HEK293T (cell line): ENCODE data around the gene OXER1.

Source experiments
- ARNT ChIP-seq: fragments of 450-650 bp; IDR thresholded peaks from 2 replicates; pipeline ENCODE4 v1.6.1; 2017; ENCODE audit warnings: mild to moderate bottlenecking
- BHLHE40 ChIP-seq: fragments of 450-650 bp; IDR thresholded peaks from 2 replicates; pipeline ENCODE4 v1.6.1; 2016; ENCODE audit warnings: mild to moderate bottlenecking, moderate library complexity, borderline replicate concordance
- CTBP1 ChIP-seq: fragments of 450-650 bp; IDR thresholded peaks from 2 replicates; pipeline ENCODE4 v1.6.1; 2016; ENCODE audit warnings: borderline replicate concordance
- ELF4 ChIP-seq: fragments of 450-650 bp; IDR thresholded peaks from 2 replicates; pipeline ENCODE4 v1.6.1; 2017; ENCODE audit warnings: antibody characterized with exemption
- FOXK2 ChIP-seq: fragments of 450-650 bp; IDR thresholded peaks from 2 replicates; pipeline ENCODE4 v1.6.1; 2016; ENCODE audit warnings: mild to moderate bottlenecking
- FOXM1 ChIP-seq: fragments of 450-650 bp; IDR thresholded peaks from 2 replicates; pipeline ENCODE4 v1.6.1; 2017; ENCODE audit warnings: mild to moderate bottlenecking, borderline replicate concordance
- NFRKB ChIP-seq: fragments of 450-650 bp; IDR thresholded peaks from 2 replicates; pipeline ENCODE4 v1.6.1; 2016; ENCODE audit warnings: mild to moderate bottlenecking, moderate library complexity
- PKNOX1 ChIP-seq: fragments of 450-650 bp; IDR thresholded peaks from 2 replicates; pipeline ENCODE4 v1.6.1; 2016
- SP1 ChIP-seq: fragments of 450-650 bp; IDR thresholded peaks from 2 replicates; pipeline ENCODE4 v1.6.1; 2017
- SUZ12 ChIP-seq: fragments of 450-650 bp; IDR thresholded peaks from 2 replicates; pipeline ENCODE4 v1.6.1; 2016; ENCODE audit warnings: mild to moderate bottlenecking
- ZNF384 ChIP-seq: fragments of 450-650 bp; IDR thresholded peaks from 2 replicates; pipeline ENCODE4 v1.6.1; 2016

GRCh38 chr2:42788478-42788793, 24.5 kb upstream of the OXER1 start:
- no peak for TF ChIP-seq BHLHE40
- TF ChIP-seq SP1: no peak
- TF ChIP-seq ELF4: no peak
- no peak for TF ChIP-seq FOXM1
- TF ChIP-seq NFRKB: no peak
- TF ChIP-seq ZNF384: no peak
- TF ChIP-seq ARNT: no peak
- no peak for TF ChIP-seq SUZ12
- TF ChIP-seq FOXK2: no peak
- TF ChIP-seq CTBP1: no peak
- TF ChIP-seq PKNOX1: no peak
